Mucosa of rectum (tissue), 2 donors: ENCODE data around the gene COL25A1.

Experiments used
- H3K27ac ChIP-seq, 2 donors: one replicate each; pipeline ENCODE4 v1.7.0; 2013; ENCODE audit warnings: inconsistent platforms in 2 of 2, low read depth in 2 of 2, low read length in 2 of 2
- H3K27me3 ChIP-seq, 2 donors: one replicate each; pipeline ENCODE4 v1.7.0; 2013; ENCODE audit warnings: low read length in 2 of 2; ENCODE audit not compliant: control insufficient read depth in 2 of 2, insufficient read depth in 2 of 2
- H3K36me3 ChIP-seq, 2 donors: one replicate each; pipeline ENCODE4 v1.7.0; 2013; ENCODE audit warnings: low read length in 2 of 2; ENCODE audit not compliant: control insufficient read depth in 2 of 2, insufficient read depth in 2 of 2
- H3K4me1 ChIP-seq, 2 donors: one replicate each; pipeline ENCODE4 v1.7.0; 2013; ENCODE audit warnings: low read length in 2 of 2, mild to moderate bottlenecking in 1 of 2; ENCODE audit not compliant: control insufficient read depth in 2 of 2, insufficient read depth in 2 of 2
- H3K4me3 ChIP-seq, 2 donors: one replicate each; pipeline ENCODE4 v1.7.0; 2013; ENCODE audit warnings: low read length in 2 of 2
- H3K9ac ChIP-seq, 2 donors: one replicate each; pipeline ENCODE4 v1.7.0; 2013; ENCODE audit warnings: low read length in 2 of 2, low read depth in 1 of 2, mild to moderate bottlenecking in 1 of 2
- H3K9me3 ChIP-seq, 2 donors: one replicate each; pipeline ENCODE4 v1.7.0; 2013; ENCODE audit warnings: low read length in 2 of 2; ENCODE audit not compliant: control insufficient read depth in 2 of 2
- donor health status: healthy.
- donor health status: Normal muscosa, but diverticular disease.

Gene COL25A1

GRCh38 chr4:109162759-109163158 is 139.7 kb downstream of the COL25A1 start:
- Histone ChIP-seq H3K27me3 (no peaks in the 10 kb centered on the region), H3K27ac (no peak overlapping the region), H3K9me3 (no peaks in the 10 kb centered on the region), H3K4me1 (no peaks in the 10 kb centered on the region), H3K4me3 (no peak overlapping the region), H3K9ac (no peak overlapping the region), H3K36me3 (no peaks in the 10 kb centered on the region)

DNA sequence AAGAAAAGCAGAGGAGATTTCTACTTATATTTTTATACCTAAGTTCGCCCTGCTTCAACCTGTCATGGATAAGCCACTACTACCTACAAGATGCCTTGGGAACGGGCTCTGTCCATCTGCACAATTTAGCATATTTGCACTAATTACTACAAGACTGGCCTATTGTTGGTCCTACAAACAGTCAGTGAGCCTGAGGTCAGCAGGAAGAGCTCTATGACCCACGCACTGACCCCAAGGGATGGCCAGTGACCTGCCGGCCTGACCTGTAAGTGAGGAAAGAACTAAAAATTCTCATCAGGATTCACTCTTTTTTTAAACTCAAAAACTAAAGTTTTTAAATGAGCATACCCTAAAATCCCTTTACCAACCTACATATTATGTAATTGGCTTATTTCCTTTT is 142.0 kb downstream of the COL25A1 start:
- no peaks in the 10 kb centered on the region for H3K27me3 ChIP-seq
- no peak overlapping the region for H3K9ac ChIP-seq
- H3K4me1 ChIP-seq, result no peaks in the 10 kb centered on the region
- no peak overlapping the region for H3K4me3 ChIP-seq
- no peaks in the 10 kb centered on the region for H3K9me3 ChIP-seq
- H3K36me3 ChIP-seq, result no peaks in the 10 kb centered on the region
- H3K27ac ChIP-seq, result no peak overlapping the region

DNA sequence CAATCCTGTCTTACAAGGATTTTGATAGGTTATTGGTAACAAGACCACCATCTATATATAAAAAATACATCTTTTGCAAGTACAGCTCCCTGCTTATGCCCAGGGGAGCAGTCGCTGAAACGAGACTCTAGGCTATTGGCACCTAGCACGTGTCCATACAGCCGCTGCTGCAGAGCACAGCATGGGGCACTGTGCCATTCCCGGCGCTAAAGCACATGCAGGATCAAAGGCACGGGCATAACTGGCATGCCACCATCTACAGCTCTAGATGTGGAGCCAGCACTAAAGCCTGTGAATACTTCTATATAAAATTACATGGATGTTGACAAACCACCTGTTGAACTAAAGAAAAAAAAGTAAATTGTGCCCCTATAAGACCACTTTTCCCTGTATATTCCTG is 144.8 kb downstream of the COL25A1 start:
- no peaks in the 10 kb centered on the region for H3K27me3 ChIP-seq
- no peak overlapping the region for H3K9ac ChIP-seq

GRCh38 chr4:109157205-109157604 is 145.3 kb downstream of the COL25A1 start:
- no peaks in the 10 kb centered on the region for H3K4me1 ChIP-seq
- no peaks in the 10 kb centered on the region for H3K36me3 ChIP-seq
- no peak overlapping the region for H3K27ac ChIP-seq
- no peak overlapping the region for H3K4me3 ChIP-seq
- H3K9me3 ChIP-seq, result no peaks in the 10 kb centered on the region
- H3K27me3 ChIP-seq, result no peaks in the 10 kb centered on the region
- no peak overlapping the region for H3K9ac ChIP-seq

More for the DNA sequence above, 144.8 kb downstream of the COL25A1 start:
- no peak overlapping the region for H3K27ac ChIP-seq
- no peaks in the 10 kb centered on the region for H3K9me3 ChIP-seq
- H3K4me3 ChIP-seq, result no peak overlapping the region
- H3K4me1 ChIP-seq, result no peaks in the 10 kb centered on the region
- H3K36me3 ChIP-seq, result no peaks in the 10 kb centered on the region

- H3K36me3 ChIP-seq, result no peaks in the 10 kb centered on the region
- H3K4me1 ChIP-seq, result no peaks in the 10 kb centered on the region
- H3K4me3 ChIP-seq, result no peak overlapping the region
- H3K27ac ChIP-seq, result no peak overlapping the region
- no peaks in the 10 kb centered on the region for H3K9me3 ChIP-seq
- H3K9ac ChIP-seq, result no peak overlapping the region
- no peaks in the 10 kb centered on the region for H3K27me3 ChIP-seq
Observed at GRCh38 chr4:109156356-109156755, 146.1 kb downstream of the COL25A1 start.

DNA sequence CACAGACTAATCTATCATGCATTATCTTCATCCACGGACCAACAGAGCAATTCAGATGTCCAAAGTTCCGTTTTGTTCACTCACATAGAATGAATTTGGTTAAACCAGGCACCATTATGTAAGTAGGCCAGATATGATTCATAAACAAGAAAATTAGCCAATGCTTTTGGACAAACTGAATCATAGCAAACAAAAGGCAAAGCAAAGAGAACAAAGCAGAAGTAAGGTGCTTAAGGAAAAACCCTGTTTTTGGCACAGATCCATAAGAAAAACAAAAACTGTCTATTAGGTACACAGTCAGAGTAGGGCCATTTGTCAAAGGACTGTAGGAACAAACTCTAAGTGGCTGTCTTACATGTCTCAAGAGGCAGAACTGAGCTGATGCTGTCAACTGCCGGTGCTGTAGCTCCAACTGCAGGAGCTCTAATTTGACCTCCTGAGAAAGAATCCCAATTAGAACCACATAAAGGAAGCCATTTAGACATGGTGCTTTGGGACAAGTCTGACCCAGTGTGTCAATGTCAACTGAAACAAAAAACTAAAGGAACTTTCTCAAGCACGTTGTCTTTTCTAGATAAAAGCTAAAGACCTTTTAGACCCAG is 146.7 kb downstream of the COL25A1 start:
- H3K27ac ChIP-seq, result no peak overlapping the region
- no peaks in the 10 kb centered on the region for H3K36me3 ChIP-seq
- no peaks in the 10 kb centered on the region for H3K27me3 ChIP-seq
- no peaks in the 10 kb centered on the region for H3K9me3 ChIP-seq
- H3K9ac ChIP-seq, result no peak overlapping the region
- no peak overlapping the region for H3K4me3 ChIP-seq
- no peaks in the 10 kb centered on the region for H3K4me1 ChIP-seq

DNA sequence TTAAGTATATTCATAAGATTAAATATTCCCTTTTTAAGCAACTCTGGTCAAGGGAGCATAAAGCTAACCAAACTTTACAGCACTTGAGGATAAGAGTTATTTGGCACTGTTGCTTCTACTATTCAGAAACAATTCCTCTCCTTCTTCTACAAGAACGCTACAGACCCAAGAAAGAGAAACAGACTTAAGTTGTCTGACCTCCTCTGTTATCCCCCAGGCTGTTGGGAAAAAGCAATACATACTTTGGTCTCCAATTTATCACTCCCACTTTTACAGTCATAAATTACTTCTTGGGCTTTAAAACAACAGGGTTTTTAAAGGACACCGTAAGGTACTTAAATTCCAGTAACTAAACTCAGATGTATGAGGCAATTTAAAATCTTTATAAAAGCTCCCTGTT is 147.4 kb downstream of the COL25A1 start:
- no peak overlapping the region for H3K27ac ChIP-seq
- H3K9ac ChIP-seq, result no peak overlapping the region
- no peaks in the 10 kb centered on the region for H3K4me1 ChIP-seq
- no peaks in the 10 kb centered on the region for H3K27me3 ChIP-seq
- H3K4me3 ChIP-seq, result no peak overlapping the region
- no peaks in the 10 kb centered on the region for H3K9me3 ChIP-seq
- H3K36me3 ChIP-seq, result no peaks in the 10 kb centered on the region

- no peak overlapping the region for H3K9ac ChIP-seq
- no peak overlapping the region for H3K4me3 ChIP-seq
- H3K27me3 ChIP-seq, result no peaks in the 10 kb centered on the region
- H3K27ac ChIP-seq, result no peak overlapping the region
- H3K36me3 ChIP-seq, result no peaks in the 10 kb centered on the region
- no peaks in the 10 kb centered on the region for H3K9me3 ChIP-seq
- no peaks in the 10 kb centered on the region for H3K4me1 ChIP-seq
Observed at GRCh38 chr4:109154424-109154823, 148.0 kb downstream of the COL25A1 start.

DNA sequence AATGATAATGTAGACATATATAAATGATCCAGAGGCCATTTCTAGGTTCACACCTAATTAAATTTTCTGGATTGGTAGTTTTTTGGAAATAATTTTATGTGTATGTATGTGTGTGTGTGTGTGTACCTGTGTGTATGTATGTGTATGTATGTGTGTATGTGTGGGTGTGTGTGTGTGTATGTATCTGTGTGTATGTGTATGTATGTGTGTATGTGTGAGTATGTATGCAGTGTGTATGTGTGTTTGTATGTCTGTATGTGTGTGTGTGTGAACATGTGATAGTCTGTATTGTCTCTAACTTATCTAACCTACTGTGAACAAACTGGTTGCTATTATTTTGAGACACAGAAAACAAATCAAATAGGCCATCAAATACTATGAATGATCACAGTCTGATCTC is 152.6 kb downstream of the COL25A1 start:
- Histone ChIP-seq H3K36me3 (no peaks in the 10 kb centered on the region), H3K27me3 (no peaks in the 10 kb centered on the region), H3K27ac (no peak overlapping the region), H3K9ac (no peak overlapping the region), H3K4me3 (no peak overlapping the region), H3K9me3 (no peaks in the 10 kb centered on the region), H3K4me1 (no peaks in the 10 kb centered on the region)

DNA sequence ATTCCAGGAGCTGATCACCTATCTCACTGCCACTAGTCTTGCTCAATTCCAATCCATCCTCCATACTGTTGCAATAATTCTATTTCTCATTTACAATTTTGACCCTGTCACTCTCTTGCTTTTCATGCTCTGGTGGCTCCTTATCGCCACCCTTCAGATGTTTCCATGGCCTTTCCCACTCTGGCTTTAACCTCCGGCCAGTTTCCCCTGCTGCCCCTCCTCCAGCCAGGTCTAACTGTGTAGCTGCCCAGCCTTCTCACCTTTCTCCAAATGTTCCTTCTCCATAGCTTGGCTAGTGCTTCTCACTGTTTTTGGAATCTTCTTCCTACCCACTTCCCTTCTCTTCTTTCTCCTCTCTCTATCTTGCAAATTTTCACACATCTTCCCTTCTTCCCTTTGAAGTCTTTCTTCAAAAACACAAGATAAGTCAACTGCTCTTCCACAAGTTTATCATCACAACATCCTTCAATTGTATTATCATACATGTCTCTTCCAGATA is 153.8 kb downstream of the COL25A1 start:
- no peaks in the 10 kb centered on the region for H3K9me3 ChIP-seq
- H3K27me3 ChIP-seq, result no peaks in the 10 kb centered on the region
- H3K36me3 ChIP-seq, result no peaks in the 10 kb centered on the region
- no peak overlapping the region for H3K9ac ChIP-seq
- no peak overlapping the region for H3K27ac ChIP-seq
- H3K4me3 ChIP-seq, result no peak overlapping the region
- H3K4me1 ChIP-seq, result no peaks in the 10 kb centered on the region

GRCh38 chr4:109147135-109147534 is 155.3 kb downstream of the COL25A1 start:
- Histone ChIP-seq H3K9me3 (no peaks in the 10 kb centered on the region), H3K9ac (no peak overlapping the region), H3K36me3 (no peaks in the 10 kb centered on the region), H3K27ac (no peak overlapping the region), H3K4me1 (no peaks in the 10 kb centered on the region), H3K4me3 (no peak overlapping the region), H3K27me3 (no peaks in the 10 kb centered on the region)
